ENCODE results near the gene OGG1.

GRCh38 chr3:9736831-9737230, 12.9 kb upstream of the OGG1 start:
- TF ChIP-seq ATF2 (IDR thresholded peaks at IDR 0.05; ENCODE audit: low read length), result no peak
- TF ChIP-seq BHLHE40 (IDR thresholded peaks at IDR 0.05; ENCODE audit: borderline replicate concordance in 1 of 2, low read depth in 2 of 2, low read length in 1 of 2), result no peak
- no peak for TF ChIP-seq POLR2A (IDR thresholded peaks at IDR 0.05; ENCODE audit: low read depth, low read length)

All from GM12878 (cell line).